ENCODE data around the gene LTB. TPM values are rescaled to one million over a fixed set of nuclear protein-coding genes. Genes with fewer than 3 reads are reported as not detected.
A peak's percentile ranks its signal among the peaks of the same experiment; 100 is the strongest.

LTB gene
- total and polyA plus RNA-seq, 9 donors: 0.58 to 2.9 (median 2.1) TPM

DNA sequence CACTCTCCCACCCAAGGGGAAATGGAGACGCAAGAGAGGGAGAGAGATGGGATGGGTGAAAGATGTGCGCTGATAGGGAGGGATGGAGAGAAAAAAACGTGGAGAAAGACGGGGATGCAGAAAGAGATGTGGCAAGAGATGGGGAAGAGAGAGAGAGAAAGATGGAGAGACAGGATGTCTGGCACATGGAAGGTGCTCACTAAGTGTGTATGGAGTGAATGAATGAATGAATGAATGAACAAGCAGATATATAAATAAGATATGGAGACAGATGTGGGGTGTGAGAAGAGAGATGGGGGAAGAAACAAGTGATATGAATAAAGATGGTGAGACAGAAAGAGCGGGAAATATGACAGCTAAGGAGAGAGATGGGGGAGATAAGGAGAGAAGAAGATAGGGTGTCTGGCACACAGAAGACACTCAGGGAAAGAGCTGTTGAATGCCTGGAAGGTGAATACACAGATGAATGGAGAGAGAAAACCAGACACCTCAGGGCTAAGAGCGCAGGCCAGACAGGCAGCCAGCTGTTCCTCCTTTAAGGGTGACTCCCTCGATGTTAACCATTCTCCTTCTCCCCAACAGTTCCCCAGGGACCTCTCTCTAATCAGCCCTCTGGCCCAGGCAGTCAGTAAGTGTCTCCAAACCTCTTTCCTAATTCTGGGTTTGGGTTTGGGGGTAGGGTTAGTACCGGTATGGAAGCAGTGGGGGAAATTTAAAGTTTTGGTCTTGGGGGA, 6.1 kb downstream of the LTB start:
- no peak for DNase-seq
- Histone ChIP-seq H3K4me3 (ENCODE audit: low read length) (peak overlapping the region; percentile 18), H3K27ac (ENCODE audit: low read length) (no peak overlapping the region), H3K27me3 (ENCODE audit: control insufficient read depth, insufficient read depth, low read length) (peaks cover 3% of the 10 kb centered on the region), H3K4me1 (ENCODE audit: control insufficient read depth, insufficient read depth, low read length) (peaks cover 10% of the 10 kb centered on the region), H3K9me3 (replicated peaks; ENCODE audit: control insufficient read depth, low read depth, low read length) (no peaks in the 10 kb centered on the region), H3K36me3 (ENCODE audit: control insufficient read depth, insufficient read depth, low read length) (no peaks in the 10 kb centered on the region)
- WGBS (ENCODE audit: insufficient coverage): 72% methylated on average over 5 of the region's 8 CpGs

DNA sequence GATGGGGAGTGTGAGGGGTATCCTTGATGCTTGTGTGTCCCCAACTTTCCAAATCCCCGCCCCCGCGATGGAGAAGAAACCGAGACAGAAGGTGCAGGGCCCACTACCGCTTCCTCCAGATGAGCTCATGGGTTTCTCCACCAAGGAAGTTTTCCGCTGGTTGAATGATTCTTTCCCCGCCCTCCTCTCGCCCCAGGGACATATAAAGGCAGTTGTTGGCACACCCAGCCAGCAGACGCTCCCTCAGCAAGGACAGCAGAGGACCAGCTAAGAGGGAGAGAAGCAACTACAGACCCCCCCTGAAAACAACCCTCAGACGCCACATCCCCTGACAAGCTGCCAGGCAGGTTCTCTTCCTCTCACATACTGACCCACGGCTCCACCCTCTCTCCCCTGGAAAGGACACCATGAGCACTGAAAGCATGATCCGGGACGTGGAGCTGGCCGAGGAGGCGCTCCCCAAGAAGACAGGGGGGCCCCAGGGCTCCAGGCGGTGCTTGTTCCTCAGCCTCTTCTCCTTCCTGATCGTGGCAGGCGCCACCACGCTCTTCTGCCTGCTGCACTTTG, 6.8 kb downstream of the LTB start, which contains the start of gene TNF:
Gene TNF (plus strand): TSS at position 231 of the 567 bp plus-strand sequence. CDS start 177 bp downstream, at position 408.
- H3K36me3 ChIP-seq (ENCODE audit: control insufficient read depth, insufficient read depth, low read length): no peaks in the 10 kb centered on the region
- H3K27me3 ChIP-seq (ENCODE audit: control insufficient read depth, insufficient read depth, low read length): peaks cover 3% of the 10 kb centered on the region
- DNase-seq: peak; percentile 73
- 52% methylated on average over 14 of the region's 19 CpGs for WGBS (ENCODE audit: insufficient coverage)
- no peaks in the 10 kb centered on the region for H3K9me3 ChIP-seq (replicated peaks; ENCODE audit: control insufficient read depth, low read depth, low read length)
- H3K27ac ChIP-seq (ENCODE audit: low read length): no peak within 1 kb of the TSS
- peaks cover 6% of the 10 kb centered on the region for H3K4me1 ChIP-seq (ENCODE audit: control insufficient read depth, insufficient read depth, low read length)
- H3K4me3 ChIP-seq (ENCODE audit: low read length): peak within 1 kb of the TSS; percentile 18

DNA sequence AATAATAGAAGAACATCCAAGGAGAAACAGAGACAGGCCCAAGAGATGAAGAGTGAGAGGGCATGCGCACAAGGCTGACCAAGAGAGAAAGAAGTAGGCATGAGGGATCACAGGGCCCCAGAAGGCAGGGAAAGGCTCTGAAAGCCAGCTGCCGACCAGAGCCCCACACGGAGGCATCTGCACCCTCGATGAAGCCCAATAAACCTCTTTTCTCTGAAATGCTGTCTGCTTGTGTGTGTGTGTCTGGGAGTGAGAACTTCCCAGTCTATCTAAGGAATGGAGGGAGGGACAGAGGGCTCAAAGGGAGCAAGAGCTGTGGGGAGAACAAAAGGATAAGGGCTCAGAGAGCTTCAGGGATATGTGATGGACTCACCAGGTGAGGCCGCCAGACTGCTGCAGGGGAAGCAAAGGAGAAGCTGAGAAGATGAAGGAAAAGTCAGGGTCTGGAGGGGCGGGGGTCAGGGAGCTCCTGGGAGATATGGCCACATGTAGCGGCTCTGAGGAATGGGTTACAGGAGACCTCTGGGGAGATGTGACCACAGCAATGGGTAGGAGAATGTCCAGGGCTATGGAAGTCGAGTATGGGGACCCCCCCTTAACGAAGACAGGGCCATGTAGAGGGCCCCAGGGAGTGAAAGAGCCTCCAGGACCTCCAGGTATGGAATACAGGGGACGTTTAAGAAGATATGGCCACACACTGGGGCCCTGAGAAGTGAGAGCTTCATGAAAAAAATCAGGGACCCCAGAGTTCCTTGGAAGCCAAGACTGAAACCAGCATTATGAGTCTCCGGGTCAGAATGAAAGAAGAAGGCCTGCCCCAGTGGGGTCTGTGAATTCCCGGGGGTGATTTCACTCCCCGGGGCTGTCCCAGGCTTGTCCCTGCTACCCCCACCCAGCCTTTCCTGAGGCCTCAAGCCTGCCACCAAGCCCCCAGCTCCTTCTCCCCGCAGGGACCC, 7.8 kb downstream of the LTB start:
- Histone ChIP-seq H3K9me3 (replicated peaks; ENCODE audit: control insufficient read depth, low read depth, low read length) (no peaks in the 10 kb centered on the region), H3K27me3 (ENCODE audit: control insufficient read depth, insufficient read depth, low read length) (peaks cover 3% of the 10 kb centered on the region), H3K4me1 (ENCODE audit: control insufficient read depth, insufficient read depth, low read length) (peaks cover 2% of the 10 kb centered on the region), H3K4me3 (ENCODE audit: low read length) (no peak overlapping the region), H3K27ac (ENCODE audit: low read length) (no peak overlapping the region), H3K36me3 (ENCODE audit: control insufficient read depth, insufficient read depth, low read length) (no peaks in the 10 kb centered on the region)
- 72% methylated on average over 13 of the region's 14 CpGs for WGBS (ENCODE audit: insufficient coverage)
- DNase-seq: no peak

DNA sequence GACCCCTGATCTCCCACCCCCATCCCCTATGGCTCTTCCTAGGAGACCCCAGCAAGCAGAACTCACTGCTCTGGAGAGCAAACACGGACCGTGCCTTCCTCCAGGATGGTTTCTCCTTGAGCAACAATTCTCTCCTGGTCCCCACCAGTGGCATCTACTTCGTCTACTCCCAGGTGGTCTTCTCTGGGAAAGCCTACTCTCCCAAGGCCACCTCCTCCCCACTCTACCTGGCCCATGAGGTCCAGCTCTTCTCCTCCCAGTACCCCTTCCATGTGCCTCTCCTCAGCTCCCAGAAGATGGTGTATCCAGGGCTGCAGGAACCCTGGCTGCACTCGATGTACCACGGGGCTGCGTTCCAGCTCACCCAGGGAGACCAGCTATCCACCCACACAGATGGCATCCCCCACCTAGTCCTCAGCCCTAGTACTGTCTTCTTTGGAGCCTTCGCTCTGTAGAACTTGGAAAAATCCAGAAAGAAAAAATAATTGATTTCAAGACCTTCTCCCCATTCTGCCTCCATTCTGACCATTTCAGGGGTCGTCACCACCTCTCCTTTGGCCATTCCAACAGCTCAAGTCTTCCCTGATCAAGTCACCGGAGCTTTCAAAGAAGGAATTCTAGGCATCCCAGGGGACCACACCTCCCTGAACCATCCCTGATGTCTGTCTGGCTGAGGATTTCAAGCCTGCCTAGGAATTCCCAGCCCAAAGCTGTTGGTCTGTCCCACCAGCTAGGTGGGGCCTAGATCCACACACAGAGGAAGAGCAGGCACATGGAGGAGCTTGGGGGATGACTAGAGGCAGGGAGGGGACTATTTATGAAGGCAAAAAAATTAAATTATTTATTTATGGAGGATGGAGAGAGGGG, 8.8 kb downstream of the LTB start:
- Histone ChIP-seq H3K4me1 (ENCODE audit: control insufficient read depth, insufficient read depth, low read length) (peaks cover 2% of the 10 kb centered on the region), H3K9me3 (replicated peaks; ENCODE audit: control insufficient read depth, low read depth, low read length) (no peaks in the 10 kb centered on the region), H3K36me3 (ENCODE audit: control insufficient read depth, insufficient read depth, low read length) (no peaks in the 10 kb centered on the region), H3K4me3 (ENCODE audit: low read length) (no peak overlapping the region), H3K27ac (ENCODE audit: low read length) (no peak overlapping the region), H3K27me3 (ENCODE audit: control insufficient read depth, insufficient read depth, low read length) (peaks cover 3% of the 10 kb centered on the region)
- no peak for DNase-seq
- 83% methylated on average over 9 of the region's 9 CpGs for WGBS (ENCODE audit: insufficient coverage)

DNA sequence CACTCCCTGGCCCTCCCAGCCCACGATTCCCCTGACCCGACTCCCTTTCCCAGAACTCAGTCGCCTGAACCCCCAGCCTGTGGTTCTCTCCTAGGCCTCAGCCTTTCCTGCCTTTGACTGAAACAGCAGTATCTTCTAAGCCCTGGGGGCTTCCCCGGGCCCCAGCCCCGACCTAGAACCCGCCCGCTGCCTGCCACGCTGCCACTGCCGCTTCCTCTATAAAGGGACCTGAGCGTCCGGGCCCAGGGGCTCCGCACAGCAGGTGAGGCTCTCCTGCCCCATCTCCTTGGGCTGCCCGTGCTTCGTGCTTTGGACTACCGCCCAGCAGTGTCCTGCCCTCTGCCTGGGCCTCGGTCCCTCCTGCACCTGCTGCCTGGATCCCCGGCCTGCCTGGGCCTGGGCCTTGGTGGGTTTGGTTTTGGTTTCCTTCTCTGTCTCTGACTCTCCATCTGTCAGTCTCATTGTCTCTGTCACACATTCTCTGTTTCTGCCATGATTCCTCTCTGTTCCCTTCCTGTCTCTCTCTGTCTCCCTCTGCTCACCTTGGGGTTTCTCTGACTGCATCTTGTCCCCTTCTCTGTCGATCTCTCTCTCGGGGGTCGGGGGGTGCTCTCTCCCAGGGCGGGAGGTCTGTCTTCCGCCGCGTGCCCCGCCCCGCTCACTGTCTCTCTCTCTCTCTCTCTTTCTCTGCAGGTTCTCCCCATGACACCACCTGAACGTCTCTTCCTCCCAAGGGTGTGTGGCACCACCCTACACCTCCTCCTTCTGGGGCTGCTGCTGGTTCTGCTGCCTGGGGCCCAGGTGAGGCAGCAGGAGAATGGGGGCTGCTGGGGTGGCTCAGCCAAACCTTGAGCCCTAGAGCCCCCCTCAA, 9.9 kb downstream of the LTB start, which contains the start of gene LTA:
Gene LTA (plus strand): TSS at position 249 of the 871 bp plus-strand sequence. CDS start 454 bp downstream, at position 703.
- H3K4me3 ChIP-seq (ENCODE audit: low read length): no peak within 1 kb of the TSS
- no peak within 1 kb of the TSS for H3K27ac ChIP-seq (ENCODE audit: low read length)
- no peaks in the 10 kb centered on the region for H3K36me3 ChIP-seq (ENCODE audit: control insufficient read depth, insufficient read depth, low read length)
- H3K27me3 ChIP-seq (ENCODE audit: control insufficient read depth, insufficient read depth, low read length): no peaks in the 10 kb centered on the region
- H3K4me1 ChIP-seq (ENCODE audit: control insufficient read depth, insufficient read depth, low read length): peaks cover 2% of the 10 kb centered on the region
- no peaks in the 10 kb centered on the region for H3K9me3 ChIP-seq (replicated peaks; ENCODE audit: control insufficient read depth, low read depth, low read length)
- no peak for DNase-seq
- WGBS (ENCODE audit: insufficient coverage): 81% methylated on average over 19 of the region's 27 CpGs

DNA sequence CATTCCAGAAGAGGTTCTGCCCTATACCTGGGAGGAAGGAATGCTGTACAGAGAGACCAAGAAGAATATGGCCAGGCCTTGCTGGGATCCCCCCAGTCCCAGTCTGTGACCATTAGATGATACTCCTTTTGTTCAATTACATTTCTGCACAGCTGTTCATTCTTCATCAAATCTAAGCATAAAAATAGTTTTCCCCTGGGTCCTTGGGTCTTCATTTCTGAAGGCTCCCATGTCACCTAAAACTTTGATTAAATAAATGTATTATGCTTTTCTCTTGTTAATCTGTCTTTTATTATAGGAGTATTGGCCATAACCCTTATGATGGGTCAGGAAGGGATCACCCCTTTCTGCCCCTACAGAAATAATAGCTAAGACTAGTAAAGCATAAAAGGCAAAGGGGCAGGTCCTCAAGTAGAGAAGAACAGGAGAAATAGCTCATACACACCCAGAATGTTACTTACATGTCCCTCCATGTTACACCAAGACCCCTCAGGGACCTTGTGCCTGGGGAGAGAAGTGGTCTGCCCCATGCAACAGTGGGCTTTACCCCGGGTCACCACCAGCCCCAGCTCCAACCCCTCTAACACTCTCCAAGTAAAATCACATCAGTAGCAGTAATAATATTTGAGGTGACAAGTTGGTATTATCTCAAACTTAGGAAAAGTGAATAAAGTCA, 12.2 kb downstream of the LTB start:
- Histone ChIP-seq H3K27me3 (ENCODE audit: control insufficient read depth, insufficient read depth, low read length) (no peaks in the 10 kb centered on the region), H3K4me1 (ENCODE audit: control insufficient read depth, insufficient read depth, low read length) (peaks cover under 1% of the 10 kb centered on the region), H3K36me3 (ENCODE audit: control insufficient read depth, insufficient read depth, low read length) (no peaks in the 10 kb centered on the region), H3K9me3 (replicated peaks; ENCODE audit: control insufficient read depth, low read depth, low read length) (no peaks in the 10 kb centered on the region), H3K4me3 (ENCODE audit: low read length) (no peak overlapping the region), H3K27ac (ENCODE audit: low read length) (no peak overlapping the region)
- WGBS (ENCODE audit: insufficient coverage): no CpG with 5 or more reads among the region's 1 CpG
- no peak for DNase-seq

DNA sequence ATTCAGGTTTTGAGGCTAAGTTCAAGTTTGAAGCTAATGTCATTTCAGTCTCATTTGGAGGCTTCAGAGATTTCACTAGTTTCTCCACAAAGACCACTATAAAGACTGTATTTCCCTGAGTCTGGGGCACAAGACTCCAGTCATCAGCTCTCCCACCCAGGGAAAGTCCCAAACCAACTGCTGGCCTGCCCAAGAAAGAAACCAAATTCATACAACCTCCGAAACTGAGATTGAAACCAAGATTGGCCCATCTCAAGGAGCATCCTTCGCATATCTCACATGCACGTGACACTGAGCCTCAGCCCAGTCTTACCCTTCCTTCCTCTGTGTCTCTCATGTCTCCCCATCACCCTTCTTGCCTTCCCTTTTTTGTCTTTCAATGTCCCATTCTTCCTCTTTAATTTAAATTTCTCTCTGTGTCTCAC, 13.7 kb downstream of the LTB start:
- H3K36me3 ChIP-seq (ENCODE audit: control insufficient read depth, insufficient read depth, low read length): no peaks in the 10 kb centered on the region
- no peak overlapping the region for H3K4me3 ChIP-seq (ENCODE audit: low read length)
- 69% methylated on average over 3 of the region's 3 CpGs for WGBS (ENCODE audit: insufficient coverage)
- peak; percentile 43 for DNase-seq
- H3K27me3 ChIP-seq (ENCODE audit: control insufficient read depth, insufficient read depth, low read length): no peaks in the 10 kb centered on the region
- H3K9me3 ChIP-seq (replicated peaks; ENCODE audit: control insufficient read depth, low read depth, low read length): no peaks in the 10 kb centered on the region
- no peak overlapping the region for H3K27ac ChIP-seq (ENCODE audit: low read length)
- H3K4me1 ChIP-seq (ENCODE audit: control insufficient read depth, insufficient read depth, low read length): no peaks in the 10 kb centered on the region

DNA sequence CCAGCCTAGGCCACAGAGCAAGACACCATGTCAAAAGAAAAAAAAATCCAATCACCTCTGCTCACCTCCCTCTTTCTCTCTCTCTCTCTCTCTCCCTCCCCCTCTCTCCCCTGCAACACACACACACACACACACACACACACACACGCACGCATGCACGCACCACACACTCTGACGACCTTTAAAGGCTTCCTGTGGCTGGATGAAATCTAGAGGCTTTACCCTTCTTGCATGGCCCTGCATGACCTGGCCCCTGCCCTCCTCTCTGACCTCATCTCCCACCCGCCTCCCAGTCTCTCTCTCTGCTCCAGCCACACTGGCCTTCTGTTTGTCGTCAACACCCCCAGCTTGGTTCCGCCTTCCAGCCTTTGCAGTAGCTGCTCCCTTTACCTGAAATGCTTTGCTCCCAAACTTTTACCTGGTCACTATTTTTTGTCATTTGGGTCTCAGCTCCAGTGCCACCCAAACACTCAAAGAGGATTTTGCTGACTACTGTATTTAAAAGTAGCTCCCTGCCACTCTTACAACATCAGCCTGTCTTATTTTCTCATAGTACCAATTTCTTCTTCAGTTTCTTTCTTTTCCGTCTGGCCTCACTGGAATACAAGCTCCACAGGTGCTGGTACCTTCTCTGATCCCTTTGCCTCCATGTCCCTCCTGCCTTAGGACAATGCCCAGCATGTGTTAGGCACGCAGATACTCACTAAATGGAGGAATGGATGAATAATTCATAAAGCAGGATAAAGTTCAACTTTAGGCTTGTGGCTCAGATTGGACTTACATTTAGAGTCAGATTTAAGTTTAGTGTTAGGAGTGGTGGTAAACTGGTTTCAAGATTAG, 14.5 kb downstream of the LTB start:
- Histone ChIP-seq H3K4me1 (ENCODE audit: control insufficient read depth, insufficient read depth, low read length) (no peaks in the 10 kb centered on the region), H3K4me3 (ENCODE audit: low read length) (no peak overlapping the region), H3K36me3 (ENCODE audit: control insufficient read depth, insufficient read depth, low read length) (no peaks in the 10 kb centered on the region), H3K27ac (ENCODE audit: low read length) (no peak overlapping the region), H3K9me3 (replicated peaks; ENCODE audit: control insufficient read depth, low read depth, low read length) (no peaks in the 10 kb centered on the region), H3K27me3 (ENCODE audit: control insufficient read depth, insufficient read depth, low read length) (no peaks in the 10 kb centered on the region)
- 35% methylated on average over 6 of the region's 9 CpGs for WGBS (ENCODE audit: insufficient coverage)
- no peak for DNase-seq
